Osteoblast (primary cell): Measurements from ENCODE around the gene SIPA1L3. TPM values are rescaled to one million over a fixed set of nuclear protein-coding genes. Genes with fewer than 3 reads are reported as not detected.

Source experiments
- DNase-seq: peaks from one replicate; pipeline ENCODE4 v3.0.0; 2011; ENCODE audit warnings: low spot score, mixed read lengths; ENCODE audit not compliant: insufficient read length; ENCODE audit errors: missing footprints
- H2AFZ ChIP-seq: 2 replicates; pipeline ENCODE4 v1.6.0; 2011; ENCODE audit warnings: mild to moderate bottlenecking, low read length
- H3K27ac ChIP-seq: 2 replicates; pipeline ENCODE4 v1.5.1; 2011; ENCODE audit warnings: mild to moderate bottlenecking, low read depth, low read length, moderate library complexity
- H3K27me3 ChIP-seq: 2 replicates; pipeline ENCODE4 v1.6.0; 2012; ENCODE audit warnings: mild to moderate bottlenecking, control low read depth, inconsistent platforms, low read length, moderate library complexity; ENCODE audit not compliant: insufficient read depth
- H3K36me3 ChIP-seq: 2 replicates; pipeline ENCODE4 v1.5.1; 2011; ENCODE audit warnings: mild to moderate bottlenecking, low read length, control low read depth, moderate library complexity; ENCODE audit not compliant: insufficient read depth
- H3K4me1 ChIP-seq: 2 replicates; pipeline ENCODE4 v1.5.1; 2011; ENCODE audit warnings: mild to moderate bottlenecking, low read length, control low read depth, moderate library complexity; ENCODE audit not compliant: insufficient read depth
- H3K4me2 ChIP-seq: 2 replicates; pipeline ENCODE4 v1.6.0; 2011; ENCODE audit warnings: mild to moderate bottlenecking, low read length; ENCODE audit not compliant: insufficient read depth
- H3K4me3 ChIP-seq: fragments of 200-600 bp; sonication (generic); 3 replicates; pipeline ENCODE4 v1.5.1; 2012; ENCODE audit warnings: mild to moderate bottlenecking, low read length, inconsistent platforms; ENCODE audit not compliant: insufficient read depth
- H3K79me2 ChIP-seq: 2 replicates; pipeline ENCODE4 v1.6.0; 2012; ENCODE audit warnings: mild to moderate bottlenecking, low read length, control low read depth, inconsistent platforms; ENCODE audit not compliant: insufficient read depth
- H3K9me3 ChIP-seq: 2 replicates; pipeline ENCODE4 v1.5.1; 2011; ENCODE audit warnings: low read depth, low read length, control low read depth
- H4K20me1 ChIP-seq: 2 replicates; pipeline ENCODE4 v1.6.0; 2012; ENCODE audit warnings: mild to moderate bottlenecking, low read length, control low read depth; ENCODE audit not compliant: insufficient read depth
- CTCF ChIP-seq: IDR thresholded peaks from 2 replicates; pipeline ENCODE4 v1.5.1; 2011; ENCODE audit warnings: mild to moderate bottlenecking, low read depth, low read length, moderate library complexity; ENCODE audit errors: extremely low read depth
- total RNA-seq: library from RNA; depleted of rRNA; stranded (reverse); fragments of >200 nt; gene quantifications from 2 replicates; pipeline ENCODE4 v1.2.3, GENCODE V29; 2012

Gene SIPA1L3
- total RNA-seq, 1 donor: 17.4 TPM

GRCh38 chr19:37903096-37903495 lies 3.9 kb upstream of the SIPA1L3 start:
- Histone ChIP-seq H4K20me1 (peaks cover 6% of the 10 kb centered on the region), H3K4me2 (no peak overlapping the region), H3K27me3 (no peaks in the 10 kb centered on the region), H3K27ac (no peak overlapping the region), H3K36me3 (no peaks in the 10 kb centered on the region), H2AFZ (no peak overlapping the region), H3K4me3 (no peak overlapping the region), H3K9me3 (no peaks in the 10 kb centered on the region), H3K79me2 (peaks cover 11% of the 10 kb centered on the region), H3K4me1 (peaks cover 12% of the 10 kb centered on the region)
- no peak for DNase-seq
- no peak for TF ChIP-seq CTCF

- DNase-seq: peak; percentile 63
- no peaks in the 10 kb centered on the region for H3K9me3 ChIP-seq
- peaks cover 16% of the 10 kb centered on the region for H4K20me1 ChIP-seq
- peak within 1 kb of the TSS; percentile 99 for H3K4me2 ChIP-seq
- peaks cover 42% of the 10 kb centered on the region for H3K79me2 ChIP-seq
- H3K4me3 ChIP-seq: peak within 1 kb of the TSS; percentile 96
- peak within 1 kb of the TSS; percentile 97 for H3K27ac ChIP-seq
- TF ChIP-seq CTCF: no peak
- peaks cover 30% of the 10 kb centered on the region for H3K4me1 ChIP-seq
- no peaks in the 10 kb centered on the region for H3K36me3 ChIP-seq
- no peaks in the 10 kb centered on the region for H3K27me3 ChIP-seq
- peak within 1 kb of the TSS; percentile 94 for H2AFZ ChIP-seq
Observed at GRCh38 chr19:37905946-37906868, 801 bp upstream of the SIPA1L3 start, which contains the start of gene WDR87. Gene WDR87 (minus strand): TSS chr19:37906594. CDS start chr19:37898239, 8,355 bp downstream.

DNA sequence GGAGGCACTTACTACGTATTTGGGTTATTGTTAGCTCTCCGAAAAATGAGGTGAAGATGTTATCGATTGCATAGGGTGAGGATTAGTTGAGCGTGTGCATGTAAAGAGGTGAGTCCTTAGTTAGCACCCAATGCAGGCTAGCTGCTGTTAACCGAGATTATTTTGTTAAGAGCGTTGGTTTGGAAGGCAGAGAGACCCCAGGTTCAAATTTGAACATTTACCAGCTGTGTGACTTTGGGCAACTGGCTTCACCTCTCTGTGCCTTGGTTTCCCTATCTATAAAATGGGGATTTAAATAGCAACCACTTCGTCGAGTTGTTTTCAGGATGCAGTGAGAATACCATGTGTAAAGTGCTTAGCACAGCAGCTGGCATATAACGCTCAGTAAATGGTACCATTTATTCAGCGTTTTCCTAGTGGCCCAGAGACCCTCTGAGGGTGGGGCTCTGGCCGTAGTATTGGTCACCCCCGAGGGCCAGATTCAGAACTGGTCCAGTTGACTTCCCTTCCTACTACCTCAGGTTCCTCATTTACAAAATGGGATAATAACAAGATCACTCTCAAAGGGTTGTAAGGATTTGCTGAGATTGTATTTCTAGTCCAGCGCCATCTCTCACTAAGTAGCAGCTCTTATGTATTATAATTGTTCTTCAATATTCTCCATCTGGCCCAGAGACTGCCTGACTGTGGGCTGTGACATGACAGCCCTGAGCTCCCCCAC lies 887 bp downstream of the SIPA1L3 start:
- Histone ChIP-seq H3K4me1 (peaks cover 30% of the 10 kb centered on the region), H3K36me3 (no peaks in the 10 kb centered on the region), H3K4me3 (peak overlapping the region; percentile 96), H4K20me1 (peaks cover 16% of the 10 kb centered on the region), H3K79me2 (peaks cover 59% of the 10 kb centered on the region), H3K4me2 (peak overlapping the region; percentile 99), H3K27me3 (no peaks in the 10 kb centered on the region), H3K9me3 (no peaks in the 10 kb centered on the region), H2AFZ (peak overlapping the region; percentile 71), H3K27ac (peak overlapping the region; percentile 97)
- DNase-seq: peak; percentile 76
- no peak for TF ChIP-seq CTCF
